ENCODE data around the gene ARMC6. TPM values are rescaled to one million over a fixed set of nuclear protein-coding genes. Genes with fewer than 3 reads are reported as not detected.

The ARMC6 gene
- total and polyA plus RNA-seq, 2 of the 13 experiments (the other 11 are each of a cell fraction or from before 2014, with no cell fraction given), result 16.2 to 36.8 TPM

DNA sequence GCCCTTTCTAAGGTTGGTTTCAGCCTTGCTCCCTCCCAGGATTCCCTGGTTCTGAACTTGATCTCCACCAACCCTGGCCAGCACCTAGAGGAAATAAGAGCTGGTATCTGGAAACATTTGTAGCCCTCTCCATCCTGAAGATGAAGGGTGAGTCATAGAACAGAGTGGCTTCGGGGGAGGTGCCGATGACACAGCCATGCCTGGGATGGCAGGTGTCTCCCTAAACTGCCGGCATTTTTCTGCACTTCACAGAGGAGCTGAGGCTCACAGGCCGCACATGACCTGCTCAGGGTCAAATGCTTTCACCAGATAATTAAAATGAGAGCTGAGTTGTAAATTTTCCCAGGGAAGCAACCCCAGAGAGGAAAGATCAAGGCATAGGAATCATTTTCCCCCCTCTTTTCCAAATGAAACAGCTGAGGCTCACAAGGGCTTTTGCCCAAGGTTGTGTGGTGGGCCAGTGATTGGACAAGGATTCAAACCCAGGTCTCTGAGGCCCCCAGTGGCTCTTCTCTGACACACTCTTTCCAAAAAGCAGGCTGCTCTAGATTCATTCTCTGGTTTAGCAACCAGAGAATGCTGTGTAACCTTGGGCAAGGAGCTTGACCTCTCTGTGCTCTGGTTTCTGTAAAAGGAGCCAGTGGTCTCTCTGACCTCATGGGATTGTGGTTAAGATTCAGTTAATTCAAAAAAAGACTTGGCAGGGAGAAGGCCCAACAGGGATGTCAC, 29.2 kb downstream of the ARMC6 start:
- in situ Hi-C loops (cut with HindIII; ENCODE audit: extremely low pct_ligation_motif_present, low pct_unique_long_range_greater_than_20kb) (no loop called here), intact Hi-C loops (cut with micrococcal nuclease; ENCODE audit: unreplicated experiment) (loop anchor here (1.0 to 5.0 kb wide), 4 partner anchors 30 to 76 kb away; partner anchors contain the start of genes ARMC6, SUGP2 and TMEM161A)
- FAIRE-seq, result no peak
- Histone ChIP-seq H2AFZ (ENCODE audit: low read length) (no peak overlapping the region), H3K4me1 (ENCODE audit: insufficient read depth, low read length) (peaks cover 76% of the 10 kb centered on the region), H3K79me2 (ENCODE audit: insufficient read depth, low read length) (peaks cover 9% of the 10 kb centered on the region), H3K36me3 (replicated peaks in 1 of 2; ENCODE audit: control insufficient read depth in 1 of 2, insufficient read depth in 2 of 2, low read length in 2 of 2) (peaks cover 3 to 8% of the 10 kb centered on the region in 2 experiments; a peak in 3 of 5 replicates), H3K27ac (ENCODE audit: extremely low read length, insufficient read depth, low read length) (peak overlapping the region; percentile 71), H3K4me2 (ENCODE audit: low read depth, low read length) (peak overlapping the region; percentile 71), H3K9ac (ENCODE audit: insufficient read depth, low read depth, low read length) (peak overlapping the region; percentile 54), H3K27me3 (ENCODE audit: control insufficient read depth in 1 of 2, insufficient read depth in 2 of 2, low read length in 2 of 2) (no peaks in the 10 kb centered on the region), H3K4me3 (replicated peaks in 1 of 3; ENCODE audit: insufficient read depth in 1 of 3, low read depth in 2 of 3, low read length in 3 of 3) (peak overlapping the region in 2 of 3 experiments; percentile 17 to 47; a peak in 3 of 6 replicates), H3K9me3 (ENCODE audit: low read length) (no peaks in the 10 kb centered on the region), H4K20me1 (ENCODE audit: insufficient read depth, low read length) (no peaks in the 10 kb centered on the region)
- POLR2A ChIA-PET, result interaction anchor here (1.0 to 6.5 kb wide), 11 partner anchors 11 to 141 kb away, joined by 3 to 43 read pairs (median 4); partner anchors contain the start of genes BORCS8, NR2C2AP and RFXANK
- ATAC-seq, result no peak
- peak; percentile 30 for DNase-seq (ENCODE audit: low spot score)
- CTCF ChIA-PET (ENCODE audit: low intra/inter-chr PET ratio, low total read pairs), result interaction anchor here (1.2 kb wide), 1 partner anchor 77 kb away, joined by 4 read pairs; no protein-coding TSS in a partner anchor
- TSS peak; percentile 96 for BruUV-seq (replicated peaks)
- peak; percentile 72 for TF ChIP-seq ZFP36 (IDR thresholded peaks at IDR 0.05; ENCODE audit: borderline replicate concordance, low read depth, low read length, partially characterized antibody)
- TF ChIP-seq ZNF768 (CRISPR knock-in tag; IDR thresholded peaks at IDR 0.05), result peak; percentile 95; the same call in 1 of the 2 replicates
- TF ChIP-seq HOXD1 (CRISPR knock-in tag; IDR thresholded peaks at IDR 0.05), result 0 out of 2 replicates have a peak, but pooled peaks have one; percentile 4
- TF ChIP-seq, protein P1, sequence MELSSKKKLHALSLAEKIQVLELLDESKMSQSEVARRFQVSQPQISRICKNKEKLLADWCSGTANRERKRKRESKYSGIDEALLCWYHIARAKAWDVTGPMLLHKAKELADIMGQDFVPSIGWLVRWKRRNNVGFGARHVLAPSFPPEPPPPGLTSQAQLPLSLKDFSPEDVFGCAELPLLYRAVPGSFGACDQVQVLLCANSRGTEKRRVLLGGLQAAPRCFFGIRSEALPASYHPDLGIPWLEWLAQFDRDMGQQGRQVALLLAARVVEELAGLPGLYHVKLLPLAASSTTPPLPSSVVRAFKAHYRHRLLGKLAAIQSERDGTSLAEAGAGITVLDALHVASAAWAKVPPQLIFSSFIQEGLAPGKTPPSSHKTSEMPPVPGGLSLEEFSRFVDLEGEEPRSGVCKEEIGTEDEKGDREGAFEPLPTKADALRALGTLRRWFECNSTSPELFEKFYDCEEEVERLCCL (CRISPR knock-in tag; IDR thresholded peaks at IDR 0.05; ENCODE audit: borderline replicate concordance), result no peak
- TF ChIP-seq RCOR2 (CRISPR knock-in tag; IDR thresholded peaks at IDR 0.05), result peak; percentile 56; the same call in 1 of the 2 replicates
- TF ChIP-seq KDM6A (CRISPR knock-in tag; IDR thresholded peaks at IDR 0.05; ENCODE audit: low read depth), result no peak
- TF ChIP-seq, protein P2, sequence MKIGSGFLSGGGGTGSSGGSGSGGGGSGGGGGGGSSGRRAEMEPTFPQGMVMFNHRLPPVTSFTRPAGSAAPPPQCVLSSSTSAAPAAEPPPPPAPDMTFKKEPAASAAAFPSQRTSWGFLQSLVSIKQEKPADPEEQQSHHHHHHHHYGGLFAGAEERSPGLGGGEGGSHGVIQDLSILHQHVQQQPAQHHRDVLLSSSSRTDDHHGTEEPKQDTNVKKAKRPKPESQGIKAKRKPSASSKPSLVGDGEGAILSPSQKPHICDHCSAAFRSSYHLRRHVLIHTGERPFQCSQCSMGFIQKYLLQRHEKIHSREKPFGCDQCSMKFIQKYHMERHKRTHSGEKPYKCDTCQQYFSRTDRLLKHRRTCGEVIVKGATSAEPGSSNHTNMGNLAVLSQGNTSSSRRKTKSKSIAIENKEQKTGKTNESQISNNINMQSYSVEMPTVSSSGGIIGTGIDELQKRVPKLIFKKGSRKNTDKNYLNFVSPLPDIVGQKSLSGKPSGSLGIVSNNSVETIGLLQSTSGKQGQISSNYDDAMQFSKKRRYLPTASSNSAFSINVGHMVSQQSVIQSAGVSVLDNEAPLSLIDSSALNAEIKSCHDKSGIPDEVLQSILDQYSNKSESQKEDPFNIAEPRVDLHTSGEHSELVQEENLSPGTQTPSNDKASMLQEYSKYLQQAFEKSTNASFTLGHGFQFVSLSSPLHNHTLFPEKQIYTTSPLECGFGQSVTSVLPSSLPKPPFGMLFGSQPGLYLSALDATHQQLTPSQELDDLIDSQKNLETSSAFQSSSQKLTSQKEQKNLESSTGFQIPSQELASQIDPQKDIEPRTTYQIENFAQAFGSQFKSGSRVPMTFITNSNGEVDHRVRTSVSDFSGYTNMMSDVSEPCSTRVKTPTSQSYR (CRISPR knock-in tag; IDR thresholded peaks at IDR 0.05; ENCODE audit: borderline replicate concordance), result peak; percentile 80
- TF ChIP-seq SAP130 (CRISPR knock-in tag; IDR thresholded peaks at IDR 0.05; ENCODE audit: low read depth), result no peak
- TF ChIP-seq ZNF224 (CRISPR knock-in tag; IDR thresholded peaks at IDR 0.05), result no peak
- TF ChIP-seq FOSL2 (CRISPR knock-in tag; IDR thresholded peaks at IDR 0.05), result peak; percentile 84
- no peak for TF ChIP-seq ZFP36L2 (CRISPR knock-in tag; IDR thresholded peaks at IDR 0.05)
- no peak for TF ChIP-seq ZNF577 (CRISPR knock-in tag; IDR thresholded peaks at IDR 0.05; ENCODE audit: borderline replicate concordance, low read depth)
- no peak for TF ChIP-seq ZNF605 (CRISPR knock-in tag; IDR thresholded peaks at IDR 0.05)
- TF ChIP-seq, protein P3, sequence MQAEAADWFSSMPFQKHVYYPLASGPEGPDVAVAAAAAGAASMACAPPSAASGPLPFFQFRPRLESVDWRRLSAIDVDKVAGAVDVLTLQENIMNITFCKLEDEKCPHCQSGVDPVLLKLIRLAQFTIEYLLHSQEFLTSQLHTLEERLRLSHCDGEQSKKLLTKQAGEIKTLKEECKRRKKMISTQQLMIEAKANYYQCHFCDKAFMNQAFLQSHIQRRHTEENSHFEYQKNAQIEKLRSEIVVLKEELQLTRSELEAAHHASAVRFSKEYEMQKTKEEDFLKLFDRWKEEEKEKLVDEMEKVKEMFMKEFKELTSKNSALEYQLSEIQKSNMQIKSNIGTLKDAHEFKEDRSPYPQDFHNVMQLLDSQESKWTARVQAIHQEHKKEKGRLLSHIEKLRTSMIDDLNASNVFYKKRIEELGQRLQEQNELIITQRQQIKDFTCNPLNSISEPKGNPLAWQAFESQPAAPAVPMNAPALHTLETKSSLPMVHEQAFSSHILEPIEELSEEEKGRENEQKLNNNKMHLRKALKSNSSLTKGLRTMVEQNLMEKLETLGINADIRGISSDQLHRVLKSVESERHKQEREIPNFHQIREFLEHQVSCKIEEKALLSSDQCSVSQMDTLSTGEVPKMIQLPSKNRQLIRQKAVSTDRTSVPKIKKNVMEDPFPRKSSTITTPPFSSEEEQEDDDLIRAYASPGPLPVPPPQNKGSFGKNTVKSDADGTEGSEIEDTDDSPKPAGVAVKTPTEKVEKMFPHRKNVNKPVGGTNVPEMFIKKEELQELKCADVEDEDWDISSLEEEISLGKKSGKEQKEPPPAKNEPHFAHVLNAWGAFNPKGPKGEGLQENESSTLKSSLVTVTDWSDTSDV (CRISPR knock-in tag; IDR thresholded peaks at IDR 0.05), result no peak
- no peak for TF ChIP-seq NFKB2 (CRISPR knock-in tag; IDR thresholded peaks at IDR 0.05; ENCODE audit: borderline replicate concordance)
- TF ChIP-seq MIXL1 (CRISPR knock-in tag; IDR thresholded peaks at IDR 0.05), result no peak
- 80% methylated on average over 4 of the region's 4 CpGs for WGBS (ENCODE audit: low lambda C conversion rate)

Measured in HepG2 (cell line).